Central memory CD4-positive, alpha-beta T cell (primary cell): Measurements from ENCODE around the gene HEPACAM.

ENCODE experiments used
- DNase-seq: peaks from one replicate; pipeline ENCODE4 v3.0.0; 2022

Gene HEPACAM

GRCh38 chr11:124882339-124883071 is 53.3 kb downstream of the HEPACAM start:
- no peak for DNase-seq

- DNase-seq = no peak
Measured at GRCh38 chr11:124880958-124881357, 54.9 kb downstream of the HEPACAM start.

GRCh38 chr11:124880290-124880611 is 55.6 kb downstream of the HEPACAM start:
- no peak for DNase-seq

GRCh38 chr11:124879493-124880289 is 56.2 kb downstream of the HEPACAM start:
- DNase-seq = no peak

- DNase-seq = no peak
Measured at GRCh38 chr11:124878759-124879492, 56.9 kb downstream of the HEPACAM start.

- DNase-seq = no peak
Measured at GRCh38 chr11:124877910-124878758, 57.7 kb downstream of the HEPACAM start.

GRCh38 chr11:124877631-124877909 is 58.3 kb downstream of the HEPACAM start:
- no peak for DNase-seq

GRCh38 chr11:124876818-124877630 is 58.8 kb downstream of the HEPACAM start:
- DNase-seq = no peak

GRCh38 chr11:124875943-124876817 is 59.7 kb downstream of the HEPACAM start:
- peak; percentile 73 for DNase-seq

- no peak for DNase-seq
Measured at GRCh38 chr11:124875401-124875800, 60.4 kb downstream of the HEPACAM start.

- no peak for DNase-seq
Measured at GRCh38 chr11:124874571-124875255, 61.1 kb downstream of the HEPACAM start.

GRCh38 chr11:124873951-124874350 is 61.9 kb downstream of the HEPACAM start:
- no peak for DNase-seq

GRCh38 chr11:124872741-124873140 is 63.1 kb downstream of the HEPACAM start:
- DNase-seq = no peak

- DNase-seq = no peak
Measured at GRCh38 chr11:124872280-124872679, 63.6 kb downstream of the HEPACAM start.

- DNase-seq = no peak
Measured at GRCh38 chr11:124870430-124870829, 65.4 kb downstream of the HEPACAM start.

- DNase-seq = no peak
Measured at GRCh38 chr11:124869856-124870387, 65.9 kb downstream of the HEPACAM start.

GRCh38 chr11:124869331-124869730 is 66.5 kb downstream of the HEPACAM start:
- DNase-seq = no peak
